H1 (cell line): ENCODE results near the gene CTBP2. TPM values are rescaled to one million over a fixed set of nuclear protein-coding genes. Genes with fewer than 3 reads are reported as not detected.

Experiments
- CTCF ChIA-PET: fragments of 300-600 bp; sonication (Branson Sonifier 250); formaldehyde crosslinking; loops from one replicate; lab custom pipeline; 2021; ENCODE audit not compliant: partially characterized antibody; lab: Charles Lee
- POLR2A ChIA-PET: fragments of 300-600 bp; sonication (Branson Sonifier 250); formaldehyde crosslinking; loops from one replicate; lab custom pipeline; 2021; ENCODE audit warnings: inconsistent platforms; ENCODE audit not compliant: partially characterized antibody; lab: Charles Lee
- DNase-seq, 2 experiments: peaks; one replicate each; pipeline versions ENCODE4 v3.0.0 to v3.0.0-alpha.2; 2010 to 2022; ENCODE audit warnings: low spot score in 2 of 2, low read depth in 1 of 2, mixed read lengths in 1 of 2
- FAIRE-seq: peaks from 2 replicates; lab custom pipeline; 2011; peaks lifted over from hg19 to GRCh38; lab: Jason Lieb, UNC
- H2AFZ ChIP-seq: 2 replicates; pipeline ENCODE4 v1.8.1; 2012; ENCODE audit warnings: low read length, inconsistent platforms
- H2AK5ac ChIP-seq: 2 replicates; pipeline ENCODE4 v1.6.1; 2013; ENCODE audit warnings: low read depth, low read length
- H2BK120ac ChIP-seq: replicated peaks from 2 replicates; pipeline ENCODE3; 2013; ENCODE audit warnings: low read depth, low read length, inconsistent platforms
- H2BK12ac ChIP-seq: 2 replicates; pipeline ENCODE4 v1.6.1; 2013; ENCODE audit warnings: low read depth, low read length
- H2BK15ac ChIP-seq: 2 replicates; pipeline ENCODE4 v1.6.1; 2013; ENCODE audit warnings: low read length
- H2BK20ac ChIP-seq: 2 replicates; pipeline ENCODE4 v1.6.1; 2013; ENCODE audit warnings: low read length
- H2BK5ac ChIP-seq: 2 replicates; pipeline ENCODE4 v1.6.1; 2013; ENCODE audit warnings: low read depth, low read length
- H3K14ac ChIP-seq: 2 replicates; pipeline ENCODE4 v1.6.1; 2013; ENCODE audit warnings: inconsistent platforms; ENCODE audit not compliant: insufficient read length
- H3K18ac ChIP-seq: 2 replicates; pipeline ENCODE4 v1.6.1; 2013; ENCODE audit warnings: low read length; ENCODE audit errors: extremely low read depth
- H3K23ac ChIP-seq: 2 replicates; pipeline ENCODE4 v1.6.1; 2013; ENCODE audit warnings: inconsistent platforms; ENCODE audit not compliant: insufficient read length
- H3K23me2 ChIP-seq: 2 replicates; pipeline ENCODE4 v1.6.1; 2013; ENCODE audit warnings: low read depth, low read length
- H3K27ac ChIP-seq: 2 replicates; pipeline ENCODE4 v1.6.1; 2011; ENCODE audit warnings: low read depth, low read length, inconsistent platforms
- H3K27me3 ChIP-seq, 4 experiments: replicated peaks in 1 of 4; 1 replicate in 1 of 4; 2 replicates in 3 of 4; pipeline versions ENCODE4 v1.6.1 to v1.8.1; 2011 to 2013; ENCODE audit warnings: low read length in 3 of 4, mild to moderate bottlenecking in 3 of 4, inconsistent platforms in 2 of 4, mixed read lengths in 2 of 4, moderate library complexity in 1 of 4; ENCODE audit not compliant: control insufficient read depth in 3 of 4, insufficient read depth in 3 of 4; ENCODE audit errors: extremely low read depth in 1 of 4
- H3K36me3 ChIP-seq, 4 experiments: 2 replicates each; pipeline versions ENCODE4 v1.6.1 to v1.8.1; 2011 to 2013; ENCODE audit warnings: mild to moderate bottlenecking in 4 of 4, low read length in 3 of 4, moderate library complexity in 2 of 4, control low read depth in 1 of 4, inconsistent platforms in 1 of 4; ENCODE audit not compliant: insufficient read depth in 4 of 4, control insufficient read depth in 2 of 4
- H3K4ac ChIP-seq: replicated peaks from 2 replicates; pipeline ENCODE3; 2013; ENCODE audit warnings: low read length, low read depth, mixed read lengths, inconsistent platforms; ENCODE audit not compliant: insufficient read length
- H3K4me1 ChIP-seq, 4 experiments: replicated peaks in 1 of 4; 1 replicate in 1 of 4; 2 replicates in 3 of 4; pipeline versions ENCODE4 v1.6.1 to v1.8.1; 2011 to 2013; ENCODE audit warnings: low read length in 3 of 4, inconsistent platforms in 2 of 4, mixed read lengths in 1 of 4; ENCODE audit not compliant: insufficient read depth in 4 of 4, control insufficient read depth in 3 of 4
- H3K4me2 ChIP-seq, 2 experiments: 2 replicates each; pipeline versions ENCODE4 v1.6.1 to v1.8.1; 2011 to 2013; ENCODE audit warnings: low read depth in 2 of 2, low read length in 2 of 2, control low read depth in 1 of 2, inconsistent platforms in 1 of 2, mild to moderate bottlenecking in 1 of 2; ENCODE audit not compliant: insufficient read depth in 1 of 2
- H3K4me3 ChIP-seq, 4 experiments: fragments of 200-600, 300-600 bp in 1 of 4; sonication (generic), shearing (Covaris generic), sonication (Bioruptor Twin) in 1 of 4; 2 replicates each; pipeline versions ENCODE4 v1.5.1 to v1.8.1; 2011 to 2016; ENCODE audit warnings: low read length in 4 of 4, low read depth in 3 of 4, control low read depth in 2 of 4, inconsistent platforms in 2 of 4, mild to moderate bottlenecking in 2 of 4, mixed read lengths in 1 of 4, moderate library complexity in 1 of 4; ENCODE audit not compliant: insufficient read depth in 2 of 4; ENCODE audit errors: extremely low read depth in 1 of 4
- H3K56ac ChIP-seq: replicated peaks from 2 replicates; pipeline ENCODE3; 2013; ENCODE audit warnings: low read depth, mild to moderate bottlenecking, mixed read lengths, low read length, inconsistent platforms; ENCODE audit not compliant: insufficient read length
- H3K79me1 ChIP-seq: 2 replicates; pipeline ENCODE4 v1.6.1; 2013; ENCODE audit warnings: low read depth, low read length, control low read depth
- H3K79me2 ChIP-seq, 2 experiments: 2 replicates each; pipeline versions ENCODE4 v1.6.1 to v1.8.1; 2012 to 2013; ENCODE audit warnings: low read length in 2 of 2, mild to moderate bottlenecking in 2 of 2, inconsistent platforms in 1 of 2; ENCODE audit not compliant: insufficient read depth in 2 of 2, control insufficient read depth in 1 of 2
- H3K9ac ChIP-seq, 4 experiments: replicated peaks in 1 of 4; 1 replicate in 1 of 4; 2 replicates in 3 of 4; pipeline versions ENCODE4 v1.6.1 to v1.8.1; 2011 to 2013; ENCODE audit warnings: low read depth in 3 of 4, low read length in 3 of 4, control low read depth in 2 of 4, mild to moderate bottlenecking in 2 of 4, moderate library complexity in 2 of 4, inconsistent platforms in 1 of 4; ENCODE audit errors: extremely low read depth in 1 of 4
- H3K9me3 ChIP-seq, 2 experiments: 2 replicates each; pipeline versions ENCODE4 v1.6.1 to v1.8.1; 2012 to 2013; ENCODE audit warnings: mild to moderate bottlenecking in 2 of 2, moderate library complexity in 2 of 2, control low read depth in 1 of 2, inconsistent platforms in 1 of 2, low read depth in 1 of 2, low read length in 1 of 2, mixed read lengths in 1 of 2; ENCODE audit not compliant: insufficient read depth in 2 of 2
- H4K20me1 ChIP-seq, 2 experiments: replicated peaks in 1 of 2; 2 replicates each; pipeline versions ENCODE3 to v1.8.1; 2011 to 2013; ENCODE audit warnings: inconsistent platforms in 2 of 2, low read length in 2 of 2, mild to moderate bottlenecking in 1 of 2; ENCODE audit not compliant: insufficient read depth in 2 of 2, control insufficient read depth in 1 of 2
- H4K5ac ChIP-seq: 2 replicates; pipeline ENCODE4 v1.6.1; 2013; ENCODE audit warnings: low read length, low read depth, mixed read lengths, inconsistent platforms; ENCODE audit not compliant: insufficient read length
- H4K8ac ChIP-seq: 2 replicates; pipeline ENCODE4 v1.8.0; 2013; ENCODE audit warnings: mild to moderate bottlenecking, moderate library complexity, low read length, inconsistent platforms; ENCODE audit not compliant: insufficient read depth; ENCODE audit errors: extremely low read depth
- H4K91ac ChIP-seq: replicated peaks from 2 replicates; pipeline ENCODE3; 2013; ENCODE audit warnings: low read length, mixed read lengths, inconsistent platforms; ENCODE audit not compliant: insufficient read length
- ASH2L ChIP-seq: fragments of 200-600, 300-600 bp; sonication (generic); IDR thresholded peaks from one replicate; pipeline ENCODE4 v1.7.1; 2017; ENCODE audit warnings: low read length
- ATF2 ChIP-seq: IDR thresholded peaks from 2 replicates; pipeline ENCODE4 v1.6.1; 2012; ENCODE audit warnings: low read length, inconsistent platforms
- BCL11A ChIP-seq, 2 experiments: IDR thresholded peaks; one replicate each; pipeline ENCODE4 v1.6.1; 2011; ENCODE audit warnings: low read depth in 2 of 2, low read length in 2 of 2, mild to moderate bottlenecking in 2 of 2
- BRCA1 ChIP-seq: IDR thresholded peaks from 2 replicates; pipeline ENCODE4 v1.6.1; 2012; ENCODE audit warnings: low read depth, low read length, improper control_type of control experiment
- CREB1 ChIP-seq: IDR thresholded peaks from 2 replicates; pipeline ENCODE4 v1.6.1; 2012; ENCODE audit warnings: inconsistent platforms
- CTBP2 ChIP-seq: IDR thresholded peaks from 2 replicates; pipeline ENCODE4 v1.7.0; 2011; ENCODE audit warnings: borderline replicate concordance, mild to moderate bottlenecking, moderate library complexity, mixed read lengths, low read length; ENCODE audit not compliant: insufficient read depth, insufficient read length
- KDM1A ChIP-seq: fragments of 200-600, 300-600 bp; sonication (generic); IDR thresholded peaks from 2 replicates; pipeline ENCODE4 v1.7.1; 2016; ENCODE audit warnings: mild to moderate bottlenecking, low read length, borderline replicate concordance
- SAP30 ChIP-seq: fragments of 300-600 bp; sonication (generic); IDR thresholded peaks from 2 replicates; pipeline ENCODE4 v1.7.1; 2012; ENCODE audit warnings: low read length, moderate library complexity, mild to moderate bottlenecking, inconsistent platforms; ENCODE audit not compliant: insufficient read depth, insufficient replicate concordance
- SUZ12 ChIP-seq: fragments of 200-600 bp; sonication (generic); IDR thresholded peaks from 2 replicates; pipeline ENCODE4 v1.6.1; 2012; ENCODE audit warnings: mild to moderate bottlenecking, inconsistent platforms, low read length, moderate library complexity, mixed read lengths
- USF2 ChIP-seq: IDR thresholded peaks from 2 replicates; pipeline ENCODE4 v1.6.1; 2011; ENCODE audit warnings: low read length, improper control_type of control experiment
- WGBS, 2 experiments: shearing (Covaris generic) in 1 of 2; methylation state at CpG; one replicate each; pipeline versions ENCODE4 v1.1.6 to v1.1.7; 2013 to 2015; ENCODE audit warnings: low lambda C conversion rate in 2 of 2, mixed read lengths in 2 of 2, inconsistent platforms in 1 of 2, low coverage in 1 of 2, missing lambda C conversion rate in 1 of 2; ENCODE audit not compliant: insufficient replicate concordance in 2 of 2, insufficient coverage in 1 of 2, insufficient read length in 1 of 2; ENCODE audit errors: extremely low coverage in 1 of 2, missing lambda C conversion rate in 1 of 2; 5-methylcytosine and 5-hydroxymethylcytosine counted together
- polyA plus RNA-seq, 7 experiments: library from polyadenylated mRNA; depleted of rRNA in 3 of 7; stranded (reverse) in 5 of 7; unstranded in 2 of 7; fragments of >200 nt in 5 of 7; fragments of 200-250 nt in 2 of 7; gene quantifications; 1 replicate in 5 of 7; 2 replicates in 1 of 7; 4 replicates in 1 of 7; pipeline versions ENCODE4 v1.2.1 to v1.2.3, GENCODE V29; 2011 to 2013; ENCODE audit warnings: missing spikeins in 2 of 7, mixed read lengths in 2 of 7
- total RNA-seq: library from RNA; stranded (reverse); fragmentation: NEBNext Ultra II Directional; extraction: Animal tissue kit (Norgen Biotek cat#: 25700); gene quantifications from 2 replicates; pipeline ENCODE4 v1.2.1, GENCODE V29; 2021

Gene CTBP2
- total and polyA plus RNA-seq, 2 of the 8 experiments (the other 6 are each of a cell fraction or from before 2014, with no cell fraction given) = 208 to 221 TPM

- no peak overlapping the region for H3K4ac ChIP-seq
- H2BK15ac ChIP-seq = no peak overlapping the region
- no peak overlapping the region for H2BK120ac ChIP-seq
- peaks cover 51 to 63% of the 10 kb centered on the region in 2 experiments for H4K20me1 ChIP-seq
- WGBS, 2 experiments = 87% methylated on average over 19 of the region's 19 CpGs; no CpG with 5 or more reads in 1 of the 2 experiments
- H2AK5ac ChIP-seq = no peak overlapping the region
- no peak overlapping the region for H4K5ac ChIP-seq
- H4K8ac ChIP-seq = no peak overlapping the region
- no peaks in the 10 kb centered on the region for H3K23me2 ChIP-seq
- no peak overlapping the region for H3K4me3 ChIP-seq
- H3K18ac ChIP-seq = no peak overlapping the region
- no peak overlapping the region for H3K56ac ChIP-seq
- H3K27ac ChIP-seq = no peak overlapping the region
- CTCF ChIA-PET = interaction anchor here (1.4 to 1.5 kb wide), 2 partner anchors 14 to 41 kb away, joined by 3 to 4 read pairs; no protein-coding TSS in a partner anchor
- H3K9ac ChIP-seq = no peak overlapping the region
- no peak for DNase-seq
- no peak overlapping the region; the same call in 1 of the 2 replicates for H2BK12ac ChIP-seq
- no peak overlapping the region for H2AFZ ChIP-seq
- peaks cover 0 to 16% (median 7%) of the 10 kb centered on the region in 4 experiments; a peak in 5 of 7 replicates for H3K4me1 ChIP-seq
- H3K9me3 ChIP-seq = no peaks in the 10 kb centered on the region
- H3K4me2 ChIP-seq = no peak overlapping the region
- peaks cover 11 to 50% (median 15%) of the 10 kb centered on the region in 4 experiments; a peak in 7 of 8 replicates for H3K36me3 ChIP-seq
- no peak overlapping the region for H2BK5ac ChIP-seq
- H3K23ac ChIP-seq = no peak overlapping the region
- no peak for FAIRE-seq
- peaks cover 32% of the 10 kb centered on the region for H3K79me1 ChIP-seq
- H3K14ac ChIP-seq = no peak overlapping the region
- H4K91ac ChIP-seq = no peak overlapping the region
- H2BK20ac ChIP-seq = no peak overlapping the region
- H3K79me2 ChIP-seq = peaks cover 0 to 92% of the 10 kb centered on the region in 2 experiments; a peak in 2 of 4 replicates
- POLR2A ChIA-PET = no interaction called here
- no peaks in the 10 kb centered on the region for H3K27me3 ChIP-seq
- TF ChIP-seq SUZ12 (no peak), ATF2 (no peak), BRCA1 (no peak), CREB1 (no peak), BCL11A (IDR thresholded peaks at IDR 0.05; ENCODE audit: low read depth in 2 of 2, low read length in 2 of 2) (no peak), KDM1A (no peak), CTBP2 (no peak), ASH2L (no peak), SAP30 (no peak), USF2 (no peak)
Observed at GRCh38 chr10:125006921-125007426, 153.4 kb downstream of the CTBP2 start.
